Muscle of arm (tissue), 12 donors: Measurements from ENCODE around the gene MMEL1. TPM values are rescaled to one million over a fixed set of nuclear protein-coding genes. Genes with fewer than 3 reads are reported as not detected.
"Not testable (repeated sequence)": the region's sequence is repeated elsewhere in the genome, so short reads cannot be mapped to it uniquely, and the experiment has no call there.

ENCODE experiments used
- DNase-seq: peaks from one replicate; pipeline ENCODE4 v3.0.0-alpha.2; 2013
- polyA plus RNA-seq, 12 donors: library from polyadenylated mRNA; unstranded; fragments of 120-200 nt; gene quantifications; one replicate each; pipeline ENCODE4 v1.2.1, GENCODE V29; 2013; ENCODE audit not compliant: insufficient read length in 12 of 12

MMEL1 gene
- polyA plus RNA-seq, 12 donors = 0.31 to 1.1 (median 0.46) TPM; not detected in 4

DNA sequence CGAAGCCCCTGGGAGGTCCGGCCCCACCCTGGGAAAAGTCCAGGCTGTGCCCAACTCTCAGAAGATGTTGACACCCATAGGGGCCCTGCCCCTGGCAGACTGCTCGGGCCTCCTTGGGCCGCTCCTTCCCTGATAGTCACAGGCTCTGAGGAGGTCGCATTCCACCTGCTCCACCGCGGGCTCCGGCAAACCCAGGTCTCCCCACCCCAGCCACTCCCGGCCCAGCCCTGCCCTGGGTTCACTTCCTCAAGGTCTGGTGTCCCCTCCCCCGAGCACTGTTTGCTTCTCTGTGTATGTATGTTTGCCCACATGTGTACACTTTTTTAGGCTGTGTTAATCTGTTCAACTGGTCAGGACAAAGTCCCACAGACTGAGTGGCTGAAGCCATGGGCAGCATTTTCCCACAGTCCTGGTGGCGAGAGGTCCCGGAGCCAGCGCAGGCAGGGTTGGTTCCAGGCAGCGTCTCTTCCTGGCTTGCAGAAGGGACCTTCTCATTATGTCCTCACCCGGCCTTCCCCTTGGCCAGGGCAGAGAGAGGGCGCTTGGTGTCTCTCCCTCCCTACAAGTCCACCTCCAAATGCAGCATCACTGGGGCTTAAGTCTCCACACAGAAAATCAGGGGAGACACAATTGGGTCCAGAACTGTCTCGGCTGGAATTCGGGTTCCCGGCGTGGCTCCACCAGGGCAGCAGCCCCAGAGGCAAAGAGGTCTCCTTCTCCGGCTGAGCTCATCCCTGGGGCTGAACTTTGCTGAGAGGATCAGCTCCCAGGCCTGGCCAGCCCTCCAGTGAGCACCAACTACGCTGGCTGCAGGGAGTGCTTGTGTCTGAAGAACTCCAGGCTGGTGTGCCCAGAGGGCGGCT lies 56.8 kb downstream of the MMEL1 start:
- no peak for DNase-seq

GRCh38 chr1:2574350-2574749 lies 58.5 kb downstream of the MMEL1 start:
- no peak for DNase-seq

- DNase-seq = no peak
Measured at GRCh38 chr1:2573250-2573920, 59.4 kb downstream of the MMEL1 start.

DNA sequence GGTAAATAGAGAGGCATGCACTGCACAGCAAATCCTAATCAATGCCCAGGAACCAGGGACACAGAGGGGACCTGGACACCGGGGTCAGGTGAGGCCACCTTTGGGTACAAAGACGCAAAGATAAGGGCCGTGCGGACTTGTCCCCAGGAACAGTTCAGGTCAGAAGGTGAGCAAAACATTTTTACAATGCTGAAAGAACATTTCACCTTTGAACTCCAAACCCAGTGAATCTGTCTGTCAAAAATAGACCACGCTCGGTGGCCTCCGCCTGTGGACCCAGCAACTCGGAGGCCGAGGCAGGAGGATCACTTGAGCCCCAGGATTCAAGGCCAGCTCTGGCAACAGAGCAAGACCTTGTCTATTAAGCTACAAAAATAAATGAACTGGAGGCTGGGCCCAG lies 61.5 kb downstream of the MMEL1 start:
- DNase-seq = no peak

DNA sequence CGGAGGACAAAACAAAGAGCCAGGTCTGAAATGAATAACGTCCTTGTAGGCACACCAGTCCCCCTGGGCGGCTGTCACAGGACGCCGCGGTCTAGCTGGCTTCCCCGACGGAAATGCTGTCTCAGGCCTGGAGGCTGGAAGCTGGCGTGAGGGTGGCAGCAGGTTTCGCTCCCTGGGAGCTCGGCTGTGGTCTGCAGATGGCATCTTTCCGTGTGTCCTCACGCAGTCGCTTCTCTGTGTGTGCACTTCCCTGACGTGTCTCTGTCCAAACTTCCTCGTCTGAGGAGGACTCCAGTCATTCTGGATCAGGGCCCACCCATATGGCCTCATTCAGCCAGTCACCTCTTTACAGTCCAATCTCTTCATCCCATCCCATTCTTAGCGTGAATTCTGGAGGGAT lies 62.5 kb downstream of the MMEL1 start:
- no peak for DNase-seq

- DNase-seq = not testable (repeated sequence)
Measured at GRCh38 chr1:2569703-2570102, 63.1 kb downstream of the MMEL1 start.

DNA sequence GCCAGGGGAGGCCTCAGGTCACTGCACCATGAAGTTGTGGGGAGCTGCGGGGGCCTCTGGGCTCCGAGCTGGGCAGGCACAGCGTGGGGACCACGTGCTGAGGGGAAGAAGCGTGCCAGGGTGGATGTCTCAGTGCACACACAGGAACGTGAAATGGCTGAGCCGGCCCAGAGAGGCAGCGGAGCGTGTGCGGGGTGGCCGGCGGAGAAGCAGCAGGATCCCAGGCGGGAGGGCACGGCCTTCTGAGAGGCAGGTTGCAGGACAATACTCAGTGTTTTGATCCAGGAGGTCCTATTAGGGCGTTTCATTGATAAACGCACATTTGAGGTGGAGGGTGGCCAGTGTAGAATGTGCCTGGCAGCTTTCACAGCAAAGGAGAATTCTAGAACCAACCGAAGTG lies 63.8 kb downstream of the MMEL1 start:
- DNase-seq = no peak

- not testable (repeated sequence) for DNase-seq
Measured at GRCh38 chr1:2568187-2568816, 64.5 kb downstream of the MMEL1 start.

DNA sequence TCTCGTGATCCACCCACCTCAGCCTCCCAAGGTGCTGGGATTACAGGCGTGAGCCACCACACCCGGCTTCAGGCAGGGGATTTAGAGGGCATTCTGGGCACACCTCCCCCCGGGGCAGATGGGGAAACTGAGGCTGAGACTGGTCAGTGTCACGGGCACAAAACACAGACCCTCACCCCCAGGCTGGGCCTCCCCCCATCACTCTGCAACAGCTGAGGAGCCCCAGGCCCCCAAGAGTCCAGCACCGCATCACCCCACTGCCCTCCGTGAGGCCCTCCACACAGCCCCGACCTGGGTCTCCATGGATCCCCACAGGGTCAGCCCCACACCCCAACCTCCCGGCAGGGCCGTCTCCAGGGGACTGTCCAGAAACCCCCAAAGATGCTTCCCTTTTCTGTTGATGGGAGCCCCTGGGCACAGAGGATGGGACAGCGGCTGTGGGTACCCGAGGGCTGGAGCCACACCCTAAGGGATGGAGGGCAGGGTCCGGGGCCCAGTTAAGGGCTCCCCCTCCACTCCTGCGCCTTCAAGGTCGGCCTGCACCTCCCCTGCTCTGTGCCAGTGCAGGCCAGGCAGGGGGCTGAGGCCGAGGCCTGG lies 65.6 kb downstream of the MMEL1 start:
- DNase-seq = no peak

- DNase-seq = no peak
Measured at GRCh38 chr1:2566101-2567045, 66.4 kb downstream of the MMEL1 start.

DNA sequence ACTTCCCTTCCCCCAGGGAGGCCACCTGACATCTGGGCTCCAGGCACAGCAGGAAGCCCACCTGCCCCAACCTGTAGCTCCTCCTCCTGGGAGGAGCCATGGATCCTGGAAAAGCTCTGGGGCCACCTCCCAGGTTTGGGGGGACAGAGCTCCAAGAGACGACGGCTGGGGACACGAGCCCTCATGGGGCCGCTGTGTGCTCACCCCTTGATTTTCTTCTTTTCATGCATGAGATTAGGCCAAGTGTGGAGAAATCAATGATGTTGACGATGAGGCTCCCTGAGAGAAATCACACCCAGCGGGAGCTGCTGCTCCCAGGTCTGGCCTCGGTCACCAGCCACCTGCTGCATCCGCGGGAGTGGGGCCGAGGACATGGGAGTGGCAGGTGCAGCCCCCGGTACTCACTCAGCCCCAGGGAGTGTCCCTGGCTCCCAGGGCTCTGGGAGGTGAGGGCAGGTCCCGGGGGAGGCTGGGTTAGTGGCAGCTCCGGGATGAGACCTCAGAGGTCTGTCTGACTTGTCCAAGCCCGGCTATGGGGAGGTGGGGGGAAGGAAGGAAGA lies 67.9 kb downstream of the MMEL1 start:
- no peak for DNase-seq

DNA sequence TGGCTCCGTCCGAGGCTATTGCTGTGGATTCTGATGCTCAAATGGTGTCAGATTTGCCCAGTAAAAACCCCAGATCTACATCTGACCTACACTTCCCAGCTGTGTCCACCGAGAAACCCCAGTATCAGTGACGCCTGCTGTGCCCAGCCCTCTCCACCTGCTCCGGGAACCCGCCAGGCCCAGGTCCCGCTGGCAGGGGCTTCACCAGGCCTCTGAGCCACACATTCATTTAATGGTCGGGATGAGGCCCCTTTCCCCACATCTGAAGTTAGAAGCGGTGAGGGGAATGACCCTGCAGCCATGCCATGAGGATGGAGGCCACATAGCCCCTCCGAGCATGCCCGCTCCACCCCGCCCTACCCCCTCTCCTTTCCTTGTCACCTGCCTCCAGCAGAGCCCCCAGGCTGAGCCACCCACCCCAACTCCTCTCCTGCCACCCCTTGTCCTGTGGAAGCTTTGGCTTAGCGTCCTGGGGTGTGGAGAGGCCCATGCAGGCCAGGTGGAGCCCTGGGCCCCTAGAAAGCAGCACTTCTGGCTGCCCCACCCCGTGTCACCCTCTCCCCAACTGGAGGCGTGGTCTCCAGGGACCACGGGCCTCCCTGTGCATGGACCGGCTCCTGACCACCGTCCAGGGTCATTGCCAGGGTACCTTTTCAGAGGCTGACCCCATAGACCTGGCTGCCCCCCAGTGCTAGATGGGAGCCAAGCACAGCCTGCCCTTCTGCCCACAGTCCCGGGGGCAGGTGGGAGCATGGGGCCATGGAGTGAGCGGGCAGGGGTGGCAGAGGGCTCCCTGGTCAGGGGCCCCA lies 68.6 kb downstream of the MMEL1 start:
- DNase-seq = no peak

GRCh38 chr1:2563205-2563604 lies 69.6 kb downstream of the MMEL1 start:
- no peak for DNase-seq

GRCh38 chr1:2561898-2562895 lies 70.6 kb downstream of the MMEL1 start:
- no peak for DNase-seq

DNA sequence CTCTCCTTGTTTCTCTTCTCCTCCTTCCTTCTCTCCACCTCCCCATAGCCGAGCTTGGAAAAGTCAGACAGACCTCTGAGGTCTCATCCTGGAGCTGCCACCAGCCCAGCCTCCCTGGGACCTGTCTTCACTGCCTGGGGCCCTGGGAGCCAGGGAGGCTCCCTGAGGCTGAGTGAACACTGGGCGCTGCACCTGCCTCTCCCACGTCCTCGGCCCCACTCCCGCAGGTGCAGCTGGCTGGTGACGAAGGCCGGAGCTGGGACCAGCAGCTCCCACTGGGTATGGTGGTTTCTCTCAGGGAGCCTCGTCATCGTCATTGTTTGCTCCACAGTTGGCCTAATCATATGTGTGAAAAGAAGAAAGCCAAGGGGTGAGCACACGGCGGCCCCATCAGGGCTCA lies 71.4 kb downstream of the MMEL1 start:
- DNase-seq = no peak

DNA sequence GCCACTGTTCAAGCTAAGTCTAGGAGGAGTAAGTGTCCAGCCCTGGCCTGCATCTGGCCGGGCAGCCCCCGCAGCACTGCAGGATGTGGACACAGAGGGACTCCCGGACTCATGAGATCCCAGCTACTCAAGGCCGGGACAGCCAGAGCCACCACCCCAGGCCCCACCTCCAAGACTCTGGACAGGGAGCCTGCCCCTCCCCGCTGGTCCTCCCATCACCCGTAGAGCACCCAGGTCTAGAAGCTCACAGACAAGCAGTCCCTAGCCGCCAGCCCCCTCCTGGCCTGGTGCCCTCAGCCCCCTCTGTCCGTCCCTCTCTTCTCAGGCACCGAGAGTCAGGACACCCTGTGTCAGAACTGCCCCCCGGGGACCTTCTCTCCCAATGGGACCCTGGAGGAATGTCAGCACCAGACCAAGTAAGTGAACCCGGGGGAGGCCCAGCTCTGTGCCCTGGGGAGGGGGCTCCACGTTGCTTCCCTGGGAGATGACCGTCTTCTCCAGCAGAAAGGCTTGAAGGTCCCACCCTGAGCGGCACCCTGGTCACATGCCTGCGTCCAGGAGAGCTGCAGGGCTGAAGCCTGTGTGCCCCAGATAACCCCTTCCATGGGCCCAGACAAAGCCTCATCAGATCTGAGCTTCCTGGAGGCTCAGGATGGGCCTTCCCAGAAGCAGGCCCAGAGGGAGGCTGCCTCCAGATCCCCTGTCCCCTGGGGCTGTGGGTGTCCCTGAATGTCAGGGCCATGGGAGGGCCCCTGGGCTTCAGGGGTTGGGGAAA lies 72.3 kb downstream of the MMEL1 start:
- no peak for DNase-seq

DNA sequence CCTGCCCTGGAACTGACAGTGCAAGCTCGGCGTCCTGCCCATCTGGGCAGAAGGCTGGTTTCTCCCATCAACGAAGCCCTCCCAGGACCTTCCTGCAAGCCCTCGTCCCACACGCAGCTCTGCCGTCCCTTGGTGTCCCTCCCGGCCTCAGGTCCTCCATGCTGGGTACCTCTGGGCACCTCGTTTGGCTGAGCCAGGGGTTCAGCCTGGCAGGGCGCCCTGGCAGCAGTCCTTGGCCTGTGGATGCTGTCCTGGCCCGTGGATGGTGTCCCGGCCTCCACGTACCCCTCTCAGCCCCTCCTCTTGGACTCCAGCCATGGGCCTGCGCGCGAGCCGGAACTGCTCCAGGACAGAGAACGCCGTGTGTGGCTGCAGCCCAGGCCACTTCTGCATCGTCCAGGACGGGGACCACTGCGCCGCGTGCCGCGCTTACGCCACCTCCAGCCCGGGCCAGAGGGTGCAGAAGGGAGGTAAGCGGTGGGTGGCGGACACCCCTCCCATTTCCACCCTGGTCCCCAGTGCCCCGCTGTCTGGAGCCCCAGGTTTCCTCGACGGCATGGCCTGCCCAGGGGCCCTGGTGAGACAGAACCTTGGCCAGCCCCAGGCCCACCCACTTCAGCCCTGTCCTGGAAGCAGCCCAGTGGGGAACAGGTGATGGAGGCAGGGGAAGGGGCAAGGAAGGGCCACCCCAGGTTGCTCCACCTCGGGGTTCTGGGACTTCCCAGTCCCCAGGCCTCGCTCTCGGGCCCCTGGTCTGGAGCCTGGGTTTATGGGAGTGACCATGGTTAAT lies 73.1 kb downstream of the MMEL1 start:
- no peak for DNase-seq
